DND-41 (cell line): ENCODE results near the gene PRPF40B.

Experiments
- ATAC-seq: fragments of 200-7000 bp; cut with Tn5 transposase; 3 replicates; pipeline ENCODE4 v1.9.1; 2021; ENCODE audit warnings: low read depth; ENCODE audit not compliant: insufficient read depth
- DNase-seq: peaks from one replicate; pipeline ENCODE4 v3.0.0-alpha.2; 2020
- H2AFZ ChIP-seq: 2 replicates; pipeline ENCODE4 v1.6.0; 2012; ENCODE audit warnings: low read depth, low read length
- H3K27ac ChIP-seq: 2 replicates; pipeline ENCODE4 v1.5.1; 2012; ENCODE audit warnings: low read length, inconsistent platforms
- H3K27me3 ChIP-seq: fragments of 200-600 bp; sonication (generic); 2 replicates; pipeline ENCODE4 v1.6.0; 2012; ENCODE audit warnings: low read length, mild to moderate bottlenecking, inconsistent platforms; ENCODE audit not compliant: insufficient read depth, poor library complexity
- H3K36me3 ChIP-seq: 2 replicates; pipeline ENCODE4 v1.5.1; 2012; ENCODE audit warnings: low read length, inconsistent platforms; ENCODE audit not compliant: insufficient read depth
- H3K4me1 ChIP-seq: 2 replicates; pipeline ENCODE4 v1.5.1; 2012; ENCODE audit warnings: mild to moderate bottlenecking, low read length; ENCODE audit not compliant: insufficient read depth
- H3K4me2 ChIP-seq: 2 replicates; pipeline ENCODE4 v1.6.0; 2012; ENCODE audit warnings: mild to moderate bottlenecking, moderate library complexity, low read length, inconsistent platforms; ENCODE audit not compliant: insufficient read depth
- H3K4me3 ChIP-seq, 2 experiments: fragments of 200-600 bp in 1 of 2; shearing (Covaris generic) in 1 of 2; 2 replicates each; pipeline ENCODE4 v1.5.1; 2012 to 2016; ENCODE audit warnings: inconsistent platforms in 2 of 2, low read length in 2 of 2, mild to moderate bottlenecking in 2 of 2, low read depth in 1 of 2, moderate library complexity in 1 of 2
- H3K79me2 ChIP-seq: 2 replicates; pipeline ENCODE4 v1.6.0; 2012; ENCODE audit warnings: low read length, inconsistent platforms; ENCODE audit not compliant: insufficient read depth
- H3K9ac ChIP-seq: 2 replicates; pipeline ENCODE4 v1.6.0; 2012; ENCODE audit warnings: low read depth, mild to moderate bottlenecking, inconsistent platforms, low read length, moderate library complexity
- H3K9me3 ChIP-seq: 2 replicates; pipeline ENCODE4 v1.5.1; 2012; ENCODE audit warnings: low read length, moderate library complexity, mild to moderate bottlenecking, inconsistent platforms; ENCODE audit not compliant: insufficient read depth, severe bottlenecking
- H4K20me1 ChIP-seq: 2 replicates; pipeline ENCODE4 v1.6.0; 2012; ENCODE audit warnings: low read length; ENCODE audit not compliant: insufficient read depth
- EZH2 ChIP-seq: IDR thresholded peaks from 3 replicates; pipeline ENCODE4 v1.6.1; 2012; ENCODE audit warnings: borderline replicate concordance, low read depth, mild to moderate bottlenecking, moderate library complexity, low read length, inconsistent platforms; ENCODE audit not compliant: severe bottlenecking
- TF ChIP-seq, protein P1 (sequence below): IDR thresholded peaks from 2 replicates; pipeline ENCODE4 v1.5.1; 2012; ENCODE audit warnings: borderline replicate concordance, low read length, moderate library complexity, mild to moderate bottlenecking; ENCODE audit not compliant: poor library complexity, severe bottlenecking; ENCODE audit errors: extremely low read depth

The PRPF40B gene

DNA sequence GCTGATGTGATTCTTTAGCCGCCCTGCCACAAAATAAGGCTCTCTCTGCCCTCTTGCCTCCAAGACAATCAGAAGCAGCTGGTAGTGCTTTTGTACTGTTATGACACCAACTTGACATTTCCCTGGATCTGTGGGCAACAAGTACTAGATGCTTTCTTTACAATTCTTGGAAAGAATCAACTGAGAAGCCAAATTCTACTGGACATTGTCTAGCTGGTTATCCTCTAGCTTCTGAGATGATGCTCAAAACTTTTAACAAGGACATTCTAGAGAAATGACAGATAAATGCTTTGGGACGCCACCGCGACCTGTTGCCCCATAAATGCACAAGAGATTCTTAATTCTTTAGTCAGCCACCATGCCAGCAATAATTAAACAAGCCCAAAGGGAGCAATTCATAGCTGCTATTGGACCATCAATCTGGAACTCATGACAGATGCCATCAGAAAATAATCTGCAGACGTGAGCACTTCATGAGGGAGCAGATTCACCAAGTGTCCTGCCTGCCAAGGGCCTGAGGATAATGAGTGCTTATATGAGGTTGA lies 61.0 kb downstream of the PRPF40B start:
- no peak overlapping the region for H2AFZ ChIP-seq
- H3K9ac ChIP-seq, result no peak overlapping the region
- H3K4me1 ChIP-seq, result no peaks in the 10 kb centered on the region
- no peaks in the 10 kb centered on the region for H3K9me3 ChIP-seq
- TF ChIP-seq, protein P1, sequence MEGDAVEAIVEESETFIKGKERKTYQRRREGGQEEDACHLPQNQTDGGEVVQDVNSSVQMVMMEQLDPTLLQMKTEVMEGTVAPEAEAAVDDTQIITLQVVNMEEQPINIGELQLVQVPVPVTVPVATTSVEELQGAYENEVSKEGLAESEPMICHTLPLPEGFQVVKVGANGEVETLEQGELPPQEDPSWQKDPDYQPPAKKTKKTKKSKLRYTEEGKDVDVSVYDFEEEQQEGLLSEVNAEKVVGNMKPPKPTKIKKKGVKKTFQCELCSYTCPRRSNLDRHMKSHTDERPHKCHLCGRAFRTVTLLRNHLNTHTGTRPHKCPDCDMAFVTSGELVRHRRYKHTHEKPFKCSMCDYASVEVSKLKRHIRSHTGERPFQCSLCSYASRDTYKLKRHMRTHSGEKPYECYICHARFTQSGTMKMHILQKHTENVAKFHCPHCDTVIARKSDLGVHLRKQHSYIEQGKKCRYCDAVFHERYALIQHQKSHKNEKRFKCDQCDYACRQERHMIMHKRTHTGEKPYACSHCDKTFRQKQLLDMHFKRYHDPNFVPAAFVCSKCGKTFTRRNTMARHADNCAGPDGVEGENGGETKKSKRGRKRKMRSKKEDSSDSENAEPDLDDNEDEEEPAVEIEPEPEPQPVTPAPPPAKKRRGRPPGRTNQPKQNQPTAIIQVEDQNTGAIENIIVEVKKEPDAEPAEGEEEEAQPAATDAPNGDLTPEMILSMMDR, result no peak
- TF ChIP-seq EZH2, result no peak
- H4K20me1 ChIP-seq, result 0 out of 2 replicates have a peak, but pooled peaks cover 2% of the 10 kb centered on the region
- H3K4me3 ChIP-seq, result no peak overlapping the region
- no peak overlapping the region for H3K4me2 ChIP-seq
- H3K27me3 ChIP-seq, result no peaks in the 10 kb centered on the region
- no peak for ATAC-seq
- no peak overlapping the region for H3K27ac ChIP-seq
- no peaks in the 10 kb centered on the region for H3K36me3 ChIP-seq
- no peak for DNase-seq
- peaks cover 14% of the 10 kb centered on the region; the same call in 1 of the 2 replicates for H3K79me2 ChIP-seq

DNA sequence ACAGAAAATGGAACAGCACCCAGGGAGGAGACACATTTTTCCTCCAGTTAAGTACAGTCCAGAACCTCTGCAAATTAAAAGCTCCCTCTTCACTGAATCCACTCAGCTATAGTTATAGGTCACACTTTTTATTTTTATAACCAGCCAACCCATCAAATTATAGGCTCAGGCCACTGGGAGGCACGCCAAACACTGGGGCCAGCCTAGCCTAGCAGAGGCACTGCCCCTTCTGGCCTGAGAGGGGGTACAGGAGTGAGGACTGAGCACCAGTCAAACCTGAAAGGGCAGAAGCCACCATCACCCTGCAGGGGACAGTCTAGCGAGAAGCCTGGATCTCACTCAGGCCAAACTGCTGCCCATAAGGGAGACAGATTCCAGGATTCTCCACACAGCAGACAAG lies 64.6 kb downstream of the PRPF40B start:
- H3K27me3 ChIP-seq, result no peaks in the 10 kb centered on the region
- no peak overlapping the region for H3K9ac ChIP-seq
- H3K36me3 ChIP-seq, result no peaks in the 10 kb centered on the region
- 0 out of 2 replicates have a peak, but pooled peaks cover 4% of the 10 kb centered on the region for H4K20me1 ChIP-seq
- peaks cover 15% of the 10 kb centered on the region; the same call in 1 of the 2 replicates for H3K79me2 ChIP-seq
- no peak overlapping the region for H3K27ac ChIP-seq
- no peak overlapping the region for H2AFZ ChIP-seq
- no peaks in the 10 kb centered on the region for H3K9me3 ChIP-seq
- no peak for TF ChIP-seq EZH2
- TF ChIP-seq, protein P1, result no peak
- H3K4me3 ChIP-seq, result no peak overlapping the region
- no peak overlapping the region for H3K4me2 ChIP-seq
- ATAC-seq (no peak), DNase-seq (no peak)
- no peaks in the 10 kb centered on the region for H3K4me1 ChIP-seq

DNA sequence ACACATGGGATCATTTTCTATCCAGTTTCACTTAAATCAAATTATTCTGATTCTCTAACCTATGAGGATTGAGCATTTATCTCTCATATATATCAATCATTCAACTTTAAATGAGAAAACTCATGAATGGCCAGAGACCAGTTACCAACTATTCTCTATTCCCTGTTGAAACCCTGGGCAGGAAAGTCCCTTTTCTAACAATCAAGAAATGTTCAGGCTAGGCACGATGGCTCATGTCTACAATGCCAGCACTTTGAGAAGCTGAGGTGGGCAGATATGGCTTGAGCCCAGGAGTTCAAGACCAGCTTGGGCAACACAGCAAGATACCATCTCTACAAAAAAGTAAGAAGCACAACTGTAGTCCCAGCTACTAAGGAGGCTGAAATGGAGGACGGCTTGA lies 65.9 kb downstream of the PRPF40B start:
- TF ChIP-seq, protein P1, result no peak
- TF ChIP-seq EZH2, result no peak
- Histone ChIP-seq H3K4me2 (no peak overlapping the region), H4K20me1 (0 out of 2 replicates have a peak, but pooled peaks cover 2% of the 10 kb centered on the region), H3K27me3 (no peaks in the 10 kb centered on the region), H3K79me2 (peaks cover 15% of the 10 kb centered on the region; the same call in 1 of the 2 replicates), H3K9me3 (no peaks in the 10 kb centered on the region), H3K4me3 (no peak overlapping the region), H3K27ac (no peak overlapping the region), H2AFZ (no peak overlapping the region), H3K4me1 (no peaks in the 10 kb centered on the region), H3K36me3 (no peaks in the 10 kb centered on the region), H3K9ac (no peak overlapping the region)
- no peak for DNase-seq
- ATAC-seq, result no peak

DNA sequence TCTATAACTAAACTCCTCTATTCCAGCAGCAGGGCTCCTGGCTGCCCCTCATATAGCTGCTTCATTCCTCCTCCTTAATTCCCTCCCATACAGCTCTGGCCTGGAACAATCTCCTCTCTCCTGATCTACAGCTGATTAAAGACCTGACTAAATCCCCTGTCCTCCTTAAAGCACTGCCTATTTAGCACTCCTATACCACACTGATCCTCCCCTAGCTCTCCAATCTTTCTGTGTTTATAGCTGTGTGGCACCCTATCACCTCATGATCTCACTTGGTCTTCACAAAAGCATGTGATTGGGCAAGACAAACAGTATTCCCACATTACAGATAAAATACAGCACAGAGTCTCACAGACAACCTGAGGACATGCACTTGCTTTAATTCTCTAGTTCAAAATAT lies 66.4 kb downstream of the PRPF40B start:
- H3K9ac ChIP-seq, result no peak overlapping the region
- no peak for TF ChIP-seq EZH2
- TF ChIP-seq, protein P1, result no peak
- H3K79me2 ChIP-seq, result peaks cover 18% of the 10 kb centered on the region; the same call in 1 of the 2 replicates

More for the DNA sequence above, 66.4 kb downstream of the PRPF40B start:
- no peak overlapping the region for H3K27ac ChIP-seq
- 0 out of 2 replicates have a peak, but pooled peaks cover 2% of the 10 kb centered on the region for H4K20me1 ChIP-seq
- no peaks in the 10 kb centered on the region for H3K9me3 ChIP-seq
- H3K4me2 ChIP-seq, result no peak overlapping the region
- H2AFZ ChIP-seq, result no peak overlapping the region
- H3K4me1 ChIP-seq, result no peaks in the 10 kb centered on the region
- no peaks in the 10 kb centered on the region for H3K36me3 ChIP-seq
- no peak overlapping the region for H3K4me3 ChIP-seq
- DNase-seq (no peak), ATAC-seq (no peak)
- no peaks in the 10 kb centered on the region for H3K27me3 ChIP-seq
